ENCODE data around the gene ADAMTS2.

ADAMTS2 gene

DNA sequence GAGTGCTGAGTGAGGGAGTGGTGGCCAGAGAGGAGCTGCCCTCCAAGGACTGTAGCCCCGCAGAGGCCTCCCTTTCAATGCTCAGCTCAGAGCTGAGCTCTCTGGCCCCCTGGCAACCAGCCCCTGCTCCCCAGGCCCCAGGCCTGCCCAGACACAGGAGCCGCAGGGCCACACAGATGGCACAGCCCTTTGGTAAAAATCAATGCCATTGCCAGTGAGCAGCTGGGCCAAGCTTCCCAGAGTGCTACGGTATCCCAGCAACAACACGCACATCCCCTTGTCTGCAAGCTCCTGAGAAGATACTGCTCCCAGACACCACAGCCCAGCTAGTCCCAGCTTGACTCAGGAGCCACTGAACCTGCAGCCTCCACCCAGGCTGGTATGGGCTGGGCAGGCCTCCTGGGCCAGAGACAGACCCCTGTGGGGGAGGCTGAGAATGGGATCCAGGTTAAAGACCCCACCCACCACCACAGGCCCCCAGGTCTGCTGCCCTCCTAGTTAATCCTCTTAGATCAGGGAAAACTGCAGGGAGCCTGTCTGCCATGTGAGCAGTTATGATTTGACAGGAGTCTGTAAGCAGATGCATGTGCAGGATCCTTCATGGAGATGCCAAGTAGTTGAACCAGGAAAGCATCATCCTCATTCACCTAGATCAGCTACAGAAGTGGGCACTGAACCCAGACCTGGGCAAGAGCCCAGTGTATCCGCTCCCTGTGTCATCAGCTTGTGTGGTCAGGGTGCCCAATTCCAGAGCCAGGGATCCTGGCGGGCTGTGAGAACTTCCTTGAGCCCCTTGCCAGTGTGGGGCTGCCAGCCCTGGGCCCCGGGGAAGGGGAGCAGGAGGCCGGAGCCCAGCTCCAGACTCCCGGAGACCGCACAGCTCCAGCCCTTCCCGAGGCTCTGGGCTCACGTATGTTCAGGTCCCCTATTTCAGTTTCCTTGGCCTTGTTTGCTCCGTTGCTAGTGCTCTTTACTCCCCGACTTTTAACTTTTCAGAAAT, 26.7 kb upstream of the ADAMTS2 start:
- DNase-seq: no peak

DNA sequence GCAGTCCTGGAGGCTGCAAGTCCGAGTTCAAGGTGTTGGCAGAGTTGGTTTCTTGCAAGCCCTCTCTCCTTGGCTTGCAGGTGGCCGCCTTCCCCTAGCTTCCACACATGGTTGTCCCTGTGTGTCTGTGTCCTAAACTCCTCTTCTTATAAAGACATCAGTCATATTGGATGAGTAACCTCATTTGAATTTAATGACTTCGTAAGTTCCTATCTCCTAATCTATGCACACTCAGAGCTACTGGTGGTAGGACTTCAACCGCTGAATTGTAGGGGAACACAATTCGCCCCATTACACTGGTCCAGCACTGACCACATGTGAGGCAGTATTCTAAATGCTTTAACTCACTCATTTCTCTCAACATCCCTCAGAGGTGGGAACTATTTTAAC, 25.9 kb upstream of the ADAMTS2 start:
- peak; percentile 9 for DNase-seq

DNA sequence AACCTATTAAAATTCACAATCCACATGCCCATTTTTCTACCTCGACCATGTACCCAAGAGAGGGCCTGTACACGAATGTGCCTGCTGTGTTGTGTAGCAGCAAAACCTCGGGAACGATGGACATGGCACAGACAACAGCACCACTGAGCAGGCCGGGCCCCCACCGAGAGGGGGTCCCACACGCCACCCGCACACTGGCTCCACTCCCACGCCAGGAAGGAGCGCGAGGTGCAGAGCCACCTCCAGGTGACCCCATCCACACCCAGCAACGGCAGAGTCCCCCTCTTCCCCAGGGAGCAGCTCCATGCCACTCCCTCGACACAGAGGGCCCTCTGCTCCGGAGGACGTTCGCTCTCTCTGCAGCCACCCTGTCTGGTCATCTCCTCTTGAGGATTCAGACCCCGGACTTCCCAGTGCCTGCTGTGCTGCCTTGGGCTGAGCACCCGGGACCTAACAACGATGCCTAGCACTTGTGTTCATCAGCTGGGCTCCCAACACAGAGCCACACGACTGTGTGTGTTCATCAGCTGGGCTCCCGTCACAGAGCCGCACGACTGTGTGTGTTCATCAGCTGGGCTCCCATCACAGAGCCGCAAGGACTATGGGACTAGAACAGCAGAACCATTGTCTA, 25.3 kb upstream of the ADAMTS2 start:
- no peak for DNase-seq

DNA sequence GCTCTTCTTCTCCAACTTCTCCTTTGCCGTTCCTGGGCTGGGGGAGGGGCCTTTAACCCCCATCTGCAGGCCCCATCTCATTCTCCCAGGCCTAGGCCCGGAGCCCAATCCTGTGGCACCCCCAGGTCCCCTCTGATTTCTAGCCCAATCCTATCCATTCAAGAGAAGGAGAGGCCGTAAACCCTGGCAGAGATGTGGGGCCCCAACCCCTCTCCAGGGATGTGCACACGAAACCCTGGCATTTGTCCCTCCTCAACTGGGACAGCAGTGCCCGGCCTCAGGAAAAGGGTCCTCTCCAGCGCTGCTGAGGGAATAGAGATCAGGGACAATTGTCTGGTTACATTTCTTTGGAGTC, 24.2 kb upstream of the ADAMTS2 start:
- no peak for DNase-seq

DNA sequence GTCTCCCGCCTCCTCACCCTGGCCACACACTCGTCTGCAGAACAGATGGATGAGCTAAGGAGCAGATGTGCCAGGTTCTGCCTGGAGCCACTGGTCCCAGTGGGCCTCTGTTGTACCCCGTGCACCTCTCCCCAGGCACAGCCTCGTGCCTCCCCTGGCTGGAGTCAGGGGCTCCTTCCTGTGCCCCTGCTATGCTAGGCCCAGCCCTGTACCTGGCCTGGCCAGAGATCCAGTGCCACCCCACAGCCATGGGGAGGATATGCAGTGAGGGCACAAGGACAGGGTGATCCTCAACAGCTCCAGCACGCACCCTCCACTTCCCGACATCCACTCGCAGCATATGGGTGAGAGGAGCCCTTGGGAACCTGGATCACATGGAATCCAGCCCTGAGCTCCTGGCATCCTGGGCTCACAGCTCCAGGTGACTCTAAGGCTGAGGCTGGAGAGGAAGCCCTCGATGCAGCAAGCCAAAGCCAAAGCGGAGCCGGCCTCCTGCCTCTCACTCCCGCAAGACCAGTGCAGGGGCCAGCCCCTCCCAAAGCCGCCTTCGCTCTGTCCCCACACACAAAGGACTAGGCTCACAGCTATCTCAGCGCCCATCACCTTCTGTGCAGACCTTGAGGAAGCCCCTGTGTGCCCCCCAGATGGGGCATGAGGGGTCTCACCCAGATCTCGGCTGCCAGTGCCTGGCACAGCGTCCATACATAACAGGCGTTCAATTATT, 23.7 kb upstream of the ADAMTS2 start:
- DNase-seq: no peak

DNA sequence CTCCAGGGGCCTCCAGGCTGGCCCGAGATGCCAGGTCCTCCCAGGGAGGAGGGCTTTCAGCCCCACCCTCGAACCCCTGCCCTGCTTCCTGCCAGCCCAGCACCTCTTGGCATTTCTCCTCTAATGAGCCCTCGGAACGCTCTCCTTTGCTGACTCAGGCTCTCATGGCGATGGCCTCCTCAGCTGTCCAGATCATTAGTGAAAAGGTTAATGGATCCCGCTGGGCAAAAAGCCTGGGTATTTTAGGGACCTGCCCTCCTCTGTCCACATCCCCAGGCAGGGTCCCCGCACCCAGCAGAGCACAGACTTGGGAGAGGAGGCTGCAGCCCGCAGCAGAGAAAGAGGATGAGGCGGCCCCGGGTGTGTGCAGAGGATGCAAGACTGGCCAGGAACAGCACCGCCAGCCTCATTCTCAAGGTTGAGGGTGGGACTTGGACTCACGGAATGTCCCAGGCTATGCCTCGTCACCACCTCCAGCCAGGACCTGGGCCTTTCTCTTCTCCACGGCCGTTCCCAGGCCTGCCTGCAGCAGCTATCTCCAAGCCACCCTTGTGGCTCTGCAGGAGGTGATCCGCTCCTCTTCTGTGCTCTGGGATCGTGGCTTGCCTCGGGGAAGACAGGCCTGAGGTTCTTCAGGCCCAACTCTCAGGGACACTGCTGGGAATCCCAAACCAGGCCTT, 23.0 kb upstream of the ADAMTS2 start:
- DNase-seq: no peak

DNA sequence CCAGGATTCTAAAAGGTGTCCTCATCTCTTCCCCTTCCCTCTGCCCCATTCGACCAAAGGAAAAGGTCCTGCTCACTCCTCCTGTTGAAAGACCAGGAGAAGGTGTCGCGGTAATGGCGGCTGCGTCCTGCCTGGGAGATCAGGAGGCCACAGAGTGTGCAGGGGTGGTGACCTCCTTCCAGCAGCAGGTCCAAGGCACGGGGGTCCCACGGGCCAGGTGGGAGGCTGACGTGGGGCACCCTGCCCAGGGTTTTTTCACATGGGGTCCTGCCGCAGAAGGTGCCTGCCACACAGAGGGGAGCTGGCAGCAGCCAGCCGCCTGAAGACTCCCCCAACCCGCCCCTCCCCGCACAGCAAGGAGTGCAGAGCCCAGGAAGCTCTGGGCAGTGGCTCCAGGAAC, 22.2 kb upstream of the ADAMTS2 start:
- no peak for DNase-seq

DNA sequence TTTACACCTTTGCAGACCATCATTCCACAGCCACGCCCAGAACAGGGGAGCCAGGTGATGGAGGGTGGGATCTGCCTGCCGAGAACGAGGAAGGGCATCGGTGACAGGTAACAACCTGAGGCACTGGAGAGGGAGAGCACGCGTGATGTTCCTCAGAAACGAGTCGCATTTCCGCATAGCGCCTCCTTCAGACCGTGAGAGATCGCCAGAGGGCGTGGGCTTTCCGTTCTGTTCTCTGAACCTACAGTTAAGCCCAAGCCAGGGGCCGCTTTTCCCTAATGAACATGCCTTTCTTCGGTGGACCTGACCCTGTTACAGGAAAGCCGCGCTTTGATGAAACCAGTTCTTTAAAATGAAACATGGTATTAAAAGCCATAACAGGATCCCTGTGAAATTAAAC, 17.1 kb upstream of the ADAMTS2 start:
- DNase-seq: no peak

DNA sequence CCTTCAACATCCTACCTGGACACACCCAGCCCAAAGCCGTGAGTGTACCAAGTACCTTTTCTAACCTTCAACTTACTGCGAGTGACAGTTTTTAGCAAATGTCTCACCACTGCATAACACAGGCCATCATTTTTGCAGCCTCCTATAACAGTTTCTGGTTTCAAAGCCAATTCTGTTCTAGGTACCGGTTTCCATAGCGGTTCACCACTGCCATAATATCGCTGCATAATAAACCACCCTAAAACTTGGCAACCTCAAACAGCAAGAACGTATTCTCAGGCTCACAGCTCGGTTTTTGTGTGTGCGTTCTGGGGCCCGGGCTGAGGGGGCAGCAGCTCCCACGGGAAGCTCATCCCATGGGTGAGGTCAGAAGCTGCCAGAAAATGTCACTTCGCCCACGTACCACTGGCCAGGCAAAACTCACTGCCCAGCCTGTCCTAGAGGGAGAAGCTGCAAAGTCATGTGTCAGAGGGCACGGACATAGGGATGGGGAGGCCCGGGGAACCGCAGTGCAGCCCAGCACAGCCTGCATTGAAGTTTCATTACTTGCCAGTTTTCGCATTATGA, 15.9 kb upstream of the ADAMTS2 start:
- no peak for DNase-seq

DNA sequence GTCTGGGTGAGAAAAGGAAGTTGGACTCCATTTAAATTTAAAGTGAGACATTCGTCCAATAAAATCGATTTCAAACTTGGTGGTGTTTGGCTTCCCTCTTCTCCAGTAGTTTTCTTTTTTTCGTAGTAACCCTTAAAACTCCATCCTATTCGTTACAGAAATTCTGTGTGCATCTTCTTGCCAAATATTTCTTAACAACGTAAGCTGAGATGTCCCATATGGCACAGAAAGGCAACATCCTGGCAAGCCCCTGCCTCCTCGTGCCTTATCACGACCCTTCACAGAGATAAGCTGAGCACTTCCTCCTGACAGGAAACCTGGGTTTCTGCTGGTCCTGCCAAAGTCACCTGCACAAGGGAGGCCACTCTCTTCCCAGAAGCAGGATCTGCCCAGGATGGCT, 11.8 kb upstream of the ADAMTS2 start:
- no peak for DNase-seq

DNA sequence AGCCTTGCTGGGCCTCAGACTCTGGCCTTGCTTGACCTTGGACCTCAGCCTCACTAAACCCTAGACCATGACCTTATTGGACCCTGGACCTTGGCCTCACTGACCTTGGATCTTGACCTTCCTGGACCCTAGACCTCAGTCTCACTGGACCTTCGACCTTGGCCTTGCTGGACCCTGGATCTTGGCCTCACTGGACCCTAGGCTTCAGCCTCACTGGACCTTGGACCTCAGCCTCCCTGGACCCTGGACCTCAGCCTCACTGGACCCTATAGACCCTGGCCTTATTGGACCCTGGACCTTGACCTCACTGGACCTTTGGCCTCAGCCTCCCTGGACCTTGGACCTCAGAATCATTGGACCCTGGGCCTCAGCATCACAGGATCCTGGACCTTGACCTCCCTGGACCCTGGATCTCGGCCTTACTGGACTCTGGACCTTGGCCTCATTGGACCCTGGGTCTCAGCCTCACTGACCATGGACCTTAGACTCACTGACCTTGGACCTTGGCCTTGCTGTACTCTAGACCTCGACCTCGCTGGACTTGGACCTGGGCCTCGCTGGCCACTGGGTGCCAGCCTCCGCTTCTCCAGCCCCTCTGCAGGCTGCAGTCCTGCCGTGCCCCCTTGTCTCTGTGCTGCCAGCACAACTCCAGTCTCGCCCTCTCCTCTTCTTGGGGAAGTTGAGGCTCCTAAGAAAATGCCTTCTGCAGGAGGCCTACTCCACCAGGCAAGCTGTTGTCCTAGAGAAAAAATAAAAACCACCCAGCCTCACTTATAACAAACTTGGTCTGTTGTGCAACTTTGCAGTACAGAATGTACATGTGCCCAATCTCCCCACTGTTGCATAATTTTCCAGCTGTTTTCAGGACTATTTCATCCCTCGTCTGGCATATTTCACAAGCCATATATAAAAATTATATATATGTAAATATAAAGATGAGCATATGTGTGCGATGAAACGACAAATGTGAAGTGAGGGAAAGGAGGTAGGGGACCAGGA, 11.0 kb upstream of the ADAMTS2 start:
- DNase-seq: peak; percentile 19

DNA sequence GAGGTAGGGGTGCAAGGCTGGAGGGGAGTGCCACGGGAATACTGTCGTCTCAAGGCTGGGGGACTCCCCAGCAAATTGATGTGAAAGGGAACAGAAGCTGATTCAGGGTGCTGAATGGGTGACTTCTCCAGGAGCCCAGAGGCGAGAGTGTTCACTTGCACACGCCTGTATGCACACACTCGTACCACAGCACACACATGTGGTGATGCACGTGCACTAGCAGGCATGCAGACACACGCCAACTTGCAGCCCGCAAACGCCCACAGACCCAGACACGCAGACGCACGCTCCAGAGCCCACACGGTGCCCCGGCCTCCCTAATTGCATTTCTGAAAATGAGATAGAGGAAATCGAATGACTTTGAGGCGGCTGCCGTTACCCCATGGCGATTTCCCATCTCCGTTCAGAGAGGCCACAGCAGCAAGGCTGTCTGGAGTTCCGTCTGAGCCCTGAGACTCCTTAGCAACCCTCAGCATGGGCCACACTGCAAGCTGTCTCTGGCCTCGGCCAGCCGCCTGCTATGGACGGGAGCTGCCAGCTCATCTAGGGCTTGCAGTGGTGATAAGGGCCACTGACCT, 9.1 kb upstream of the ADAMTS2 start:
- DNase-seq: no peak

DNA sequence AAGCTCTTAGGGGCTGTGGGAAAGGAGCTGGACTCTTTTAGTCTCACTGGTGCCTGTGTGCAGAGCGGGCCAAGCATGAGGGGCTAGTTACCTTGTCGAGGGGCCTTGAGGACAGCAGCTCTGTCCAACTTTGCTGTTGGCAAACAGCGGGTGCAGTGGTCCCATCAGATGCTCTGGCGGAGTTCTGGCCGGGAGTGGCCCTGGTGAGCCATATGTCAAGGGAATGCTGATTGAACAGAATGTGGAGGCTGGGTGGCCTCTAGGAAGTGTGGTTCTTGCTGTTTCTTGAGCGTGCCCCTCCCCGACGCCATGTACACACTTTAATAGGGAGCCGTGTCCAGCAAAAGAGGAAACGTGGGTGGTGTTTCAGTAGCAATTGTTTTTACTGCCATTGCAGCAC, 3.6 kb upstream of the ADAMTS2 start:
- no peak for DNase-seq

DNA sequence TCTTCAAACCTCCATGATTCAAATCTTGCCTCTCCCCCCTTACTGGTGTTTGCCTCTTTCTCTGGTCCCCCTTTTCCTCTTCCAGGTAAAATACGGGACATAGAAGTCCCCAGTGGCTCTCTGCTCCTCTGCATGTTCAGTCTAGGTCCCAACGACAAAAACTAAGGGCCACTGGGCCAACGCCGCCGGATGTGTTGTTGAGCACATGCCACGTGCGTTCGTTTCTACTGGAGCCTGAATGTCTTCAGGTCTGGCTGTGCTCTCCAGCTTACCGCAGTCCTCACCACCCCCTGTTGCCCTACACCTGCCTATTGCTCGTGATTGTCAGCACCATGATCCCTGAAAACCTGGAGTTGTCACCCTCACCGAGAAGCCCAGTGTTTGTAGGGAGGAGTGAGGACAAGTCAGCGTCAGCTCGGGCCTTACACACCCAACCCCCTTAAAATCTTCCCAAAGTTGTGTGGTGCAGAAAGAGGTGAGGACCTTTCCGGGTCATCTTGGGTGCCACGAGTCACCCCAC, 2.8 kb upstream of the ADAMTS2 start:
- DNase-seq: no peak

DNA sequence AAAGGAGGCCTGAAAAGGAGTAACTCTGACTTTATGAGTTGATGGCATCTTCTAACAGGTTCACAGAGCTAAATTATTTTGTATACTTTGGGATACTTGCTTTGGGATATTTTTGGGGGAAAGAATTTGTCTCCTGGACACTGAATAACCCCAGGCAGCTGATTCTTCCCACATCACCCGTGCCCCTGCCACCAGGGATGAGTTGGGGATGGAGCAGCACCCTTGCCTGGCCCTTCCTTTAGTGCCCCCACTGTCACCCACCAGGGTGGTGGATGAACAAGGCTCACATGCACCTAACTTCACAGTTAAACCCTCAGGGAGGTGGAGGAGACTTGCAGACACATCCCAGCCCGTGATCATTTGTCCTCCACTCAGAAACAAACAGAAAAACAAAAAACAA, 2.3 kb upstream of the ADAMTS2 start:
- DNase-seq: no peak

DNA sequence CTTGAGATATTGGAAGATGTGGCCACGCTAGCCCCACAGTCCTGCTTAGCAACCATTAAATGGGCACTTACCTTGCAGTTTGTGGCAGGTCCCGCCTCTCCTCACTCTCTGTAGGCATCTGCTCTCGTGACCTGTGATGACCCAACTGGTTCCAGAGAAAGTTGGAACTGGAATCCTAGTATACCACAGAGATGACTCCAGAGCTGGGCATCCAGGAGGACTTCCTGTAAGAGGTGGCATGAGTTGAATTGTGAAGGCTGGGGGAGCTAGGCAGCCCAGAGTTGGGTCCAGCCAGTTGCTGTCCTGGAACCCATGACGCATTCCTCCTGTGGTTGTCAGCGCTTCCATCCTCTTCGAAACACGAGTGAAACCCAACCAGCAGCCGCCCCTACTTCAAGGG, 1.6 kb upstream of the ADAMTS2 start:
- no peak for DNase-seq

DNA sequence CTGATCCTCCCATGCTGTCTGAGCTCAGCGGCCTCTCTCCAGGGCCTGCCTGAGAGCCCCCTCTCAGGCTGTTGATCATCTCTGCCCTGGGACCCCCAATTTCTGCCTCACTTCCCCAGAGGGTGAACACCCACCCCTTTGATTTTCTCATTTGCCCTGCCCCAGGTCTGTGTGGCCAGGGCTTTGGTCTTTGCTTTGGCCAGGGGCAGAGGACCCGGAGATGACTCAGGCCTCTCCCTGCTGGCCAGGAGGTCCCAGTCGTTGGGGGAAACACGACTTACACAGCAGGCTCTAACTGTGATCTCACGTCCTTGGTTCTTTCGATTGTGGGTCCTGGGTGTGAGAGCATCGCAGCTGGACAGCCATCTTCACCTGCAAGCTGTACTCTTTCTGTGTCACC, 1.1 kb upstream of the ADAMTS2 start:
- no peak for DNase-seq

DNA sequence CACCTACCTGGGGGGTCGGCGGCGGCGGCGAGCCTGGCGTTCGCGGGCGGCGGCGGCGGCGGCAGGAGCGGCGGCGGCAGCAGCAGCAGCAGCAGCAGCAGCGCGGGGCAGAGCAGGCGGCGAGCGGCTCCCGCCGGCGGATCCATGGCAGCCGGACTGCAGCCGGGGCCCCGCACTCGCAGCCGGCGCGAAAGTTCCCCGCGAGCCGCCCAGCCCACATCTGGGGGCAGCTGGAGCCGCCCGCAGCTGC, 153 bp downstream of the ADAMTS2 start:
- no peak for DNase-seq

DNA sequence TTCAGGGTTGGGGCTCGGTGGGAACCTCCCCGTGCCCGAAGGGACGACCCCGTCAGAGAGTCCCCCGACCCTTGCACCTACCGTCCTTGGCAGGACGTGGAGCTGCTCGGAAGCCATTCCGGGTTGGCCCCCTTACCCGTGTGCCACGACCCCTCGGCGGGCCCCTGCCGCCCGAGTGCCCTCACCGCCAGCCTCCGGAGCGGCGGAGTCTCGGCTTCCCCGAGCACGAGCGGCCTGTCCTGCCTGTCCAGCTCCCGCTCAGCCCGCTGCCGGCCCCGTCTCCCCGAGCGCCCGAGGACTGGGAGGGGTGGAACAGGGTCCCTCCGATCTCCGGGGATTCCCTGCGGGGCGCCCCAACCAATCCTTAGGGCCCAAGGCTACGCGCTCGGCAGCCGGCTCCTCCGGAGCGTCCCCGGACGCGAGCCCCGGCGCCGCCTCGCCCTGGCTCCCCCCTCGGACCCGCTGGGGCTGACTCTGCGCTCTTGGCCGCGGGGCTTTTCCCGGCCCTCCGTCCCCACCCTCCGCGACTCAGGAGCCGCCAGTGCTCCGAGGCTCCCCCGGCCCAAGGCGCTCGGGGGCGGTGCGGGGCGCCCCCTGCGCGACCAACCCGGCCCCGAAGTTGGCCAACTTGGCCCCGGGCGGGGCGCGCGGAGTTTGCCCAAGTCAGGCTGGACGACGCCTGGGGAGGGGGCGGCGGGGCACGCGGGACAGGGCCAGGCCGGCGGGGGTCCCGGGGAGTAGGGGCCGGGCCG, 654 bp downstream of the ADAMTS2 start:
- DNase-seq: no peak

DNA sequence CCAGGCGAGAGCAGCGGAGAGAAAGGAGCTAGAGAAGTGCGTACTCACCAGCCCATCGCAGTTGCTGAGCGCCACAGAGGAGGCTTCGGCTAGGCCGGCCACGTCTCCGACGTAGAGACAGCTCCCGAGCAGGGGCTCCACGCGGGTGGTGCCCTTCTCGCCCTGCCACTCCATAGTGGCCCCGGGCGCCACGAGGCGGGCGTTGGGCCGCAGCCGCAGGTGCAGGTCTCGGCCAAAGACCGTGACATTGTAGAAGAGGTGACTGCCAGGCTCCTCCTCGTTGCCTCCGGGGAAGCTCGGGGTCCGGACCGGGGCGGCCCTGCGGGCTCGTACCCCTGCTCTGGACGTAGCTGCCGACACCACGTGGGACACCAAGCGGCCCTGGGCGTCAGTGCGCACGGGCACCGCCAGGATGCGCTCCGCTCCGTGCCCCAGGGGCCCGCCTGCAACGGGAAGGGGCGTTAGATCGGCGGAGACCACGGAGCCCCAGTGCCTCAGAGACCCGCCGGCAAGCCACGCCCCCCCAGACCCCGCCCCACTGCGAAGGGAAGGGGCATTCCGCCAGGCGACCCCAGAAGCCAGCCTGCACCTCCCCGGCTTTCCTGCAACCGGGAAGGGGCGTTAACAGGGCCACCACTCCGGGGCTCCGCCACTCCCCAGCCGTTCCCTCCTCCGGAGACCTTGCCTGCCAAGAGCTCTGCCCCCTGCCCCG, 1.4 kb downstream of the ADAMTS2 start:
- DNase-seq: peak; percentile 32
